DMS114 treated with DMSO at 0.1 percent for 48 hours (cell line): ENCODE data around the gene DQX1.
"Not testable (repeated sequence)": the region's sequence is repeated elsewhere in the genome, so short reads cannot be mapped to it uniquely, and the experiment has no call there.

Experiments used
- DNase-seq: peaks from one replicate; lab custom pipeline; 2025; ENCODE audit not compliant: unreplicated experiment; lab: John Stamatoyannopoulos, UW

Gene DQX1

GRCh38 chr2:74525717-74526648, at the start of gene DQX1:
Gene DQX1, minus strand, starts transcription at chr2:74526231. Its CDS starts 502 bp downstream, at chr2:74525729.
- peak; percentile 66 for DNase-seq

GRCh38 chr2:74575320-74575719, 49.3 kb upstream of the DQX1 start:
- DNase-seq: no peak

DNA sequence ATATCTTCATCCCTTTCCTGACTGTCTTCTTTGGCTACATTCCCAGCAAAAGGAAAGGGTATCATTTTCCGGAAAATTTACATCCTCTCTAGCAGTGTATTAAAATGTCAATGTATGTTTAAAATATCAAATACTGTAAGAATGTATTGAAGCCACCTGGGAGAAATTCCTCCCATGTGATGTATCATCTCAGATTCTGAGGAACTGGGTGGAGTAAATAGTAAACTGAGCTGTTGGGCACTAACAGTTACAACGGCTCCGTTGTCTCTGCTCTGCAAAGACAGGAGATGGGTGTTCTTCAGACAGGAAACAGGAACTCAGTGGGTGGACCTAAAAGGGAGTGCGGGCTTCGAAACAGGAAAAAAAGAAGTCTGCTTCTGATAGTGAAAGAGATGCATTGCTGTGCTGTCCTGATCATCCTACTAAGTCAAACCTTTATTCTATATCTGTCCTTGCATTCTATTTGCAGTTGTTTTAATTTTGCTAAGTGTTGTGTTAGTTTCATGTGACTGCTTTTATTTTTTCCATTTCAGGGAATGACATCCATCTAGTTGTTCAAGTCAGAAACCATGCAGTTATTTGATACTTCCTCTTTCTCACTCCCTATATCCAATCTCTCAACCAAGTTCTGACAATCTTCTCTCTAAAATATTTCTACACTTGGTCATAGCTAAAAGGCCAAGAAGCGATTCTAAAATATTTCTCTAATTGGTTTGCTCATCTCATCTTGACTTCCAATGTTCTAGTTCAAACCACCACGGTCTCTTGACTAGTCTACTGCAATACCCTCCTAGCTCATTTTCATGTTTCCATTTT, 47.9 kb upstream of the DQX1 start:
- DNase-seq: no peak

DNA sequence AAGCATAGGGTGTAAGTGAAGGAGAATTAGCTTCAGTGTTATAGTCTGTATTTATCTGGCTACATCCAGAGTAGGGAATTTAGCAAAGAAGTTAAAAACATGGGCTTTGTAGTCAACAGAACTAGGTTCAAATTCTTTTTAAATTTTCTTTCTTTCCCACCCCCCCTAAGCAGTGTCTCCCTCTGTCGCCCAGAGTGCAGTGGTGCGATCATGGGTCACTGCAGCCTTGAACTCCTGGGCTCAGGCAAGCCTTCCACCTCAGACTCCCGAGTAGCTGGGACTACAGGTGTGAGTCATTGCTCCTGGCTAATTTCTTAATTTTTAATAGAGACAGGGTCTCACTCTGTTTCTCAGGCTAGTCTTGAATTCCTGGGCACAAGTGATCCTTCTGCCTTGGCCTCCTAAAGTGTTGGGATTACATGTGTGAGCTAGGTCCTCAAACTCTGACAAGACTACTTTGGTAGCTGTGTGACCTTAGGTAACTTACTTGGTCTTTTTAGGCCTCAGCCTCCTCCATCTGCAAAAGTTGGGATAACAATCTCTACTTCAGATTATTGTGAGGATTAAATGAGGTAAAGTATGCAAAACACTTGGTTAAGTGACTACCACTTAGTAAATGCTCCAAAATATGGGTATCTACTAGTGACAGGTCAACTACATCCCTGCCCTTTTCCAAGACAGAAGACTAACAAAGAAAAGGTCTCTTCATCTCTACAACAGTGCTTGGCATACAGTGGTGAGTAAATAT, 46.3 kb upstream of the DQX1 start:
- no peak for DNase-seq

GRCh38 chr2:74571058-74571457, 45.0 kb upstream of the DQX1 start:
- no peak for DNase-seq

DNA sequence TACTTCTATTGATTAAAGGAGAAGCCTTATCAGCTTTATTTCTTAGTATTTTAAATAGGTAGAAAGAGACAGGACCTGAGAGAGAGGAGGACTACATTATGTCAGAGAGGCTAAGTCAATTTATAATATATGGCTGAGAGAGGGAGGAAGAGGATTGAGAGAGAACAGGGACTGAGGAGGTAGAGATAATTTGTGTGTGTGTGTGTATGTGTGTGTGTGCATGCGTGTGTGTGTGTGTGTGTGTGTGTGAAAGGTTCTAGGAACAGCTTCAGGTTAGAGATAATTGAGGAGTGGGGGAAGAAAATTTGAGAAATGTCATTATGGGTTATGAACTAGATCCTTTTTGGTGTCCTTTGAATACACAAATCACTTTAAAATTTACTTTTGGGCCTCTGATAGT, 43.7 kb upstream of the DQX1 start:
- DNase-seq: no peak

- DNase-seq: no peak
Observed at GRCh38 chr2:74567881-74568280, 41.9 kb upstream of the DQX1 start.

DNA sequence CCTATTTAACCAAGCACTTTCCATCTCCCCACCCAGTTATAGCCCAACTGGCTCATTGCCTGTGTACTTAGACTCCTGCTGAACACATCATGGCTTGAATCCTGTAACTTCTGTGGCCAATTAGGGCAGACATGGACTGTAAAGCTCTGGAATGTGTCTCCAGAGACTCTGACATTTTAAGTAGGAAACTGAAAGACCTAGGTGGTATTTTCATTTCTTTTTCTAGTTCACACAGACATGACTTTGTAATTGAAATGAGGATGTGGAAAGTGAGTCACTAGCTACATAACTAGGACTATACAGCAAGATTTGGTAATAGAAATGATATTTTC, 40.7 kb upstream of the DQX1 start:
- no peak for DNase-seq

DNA sequence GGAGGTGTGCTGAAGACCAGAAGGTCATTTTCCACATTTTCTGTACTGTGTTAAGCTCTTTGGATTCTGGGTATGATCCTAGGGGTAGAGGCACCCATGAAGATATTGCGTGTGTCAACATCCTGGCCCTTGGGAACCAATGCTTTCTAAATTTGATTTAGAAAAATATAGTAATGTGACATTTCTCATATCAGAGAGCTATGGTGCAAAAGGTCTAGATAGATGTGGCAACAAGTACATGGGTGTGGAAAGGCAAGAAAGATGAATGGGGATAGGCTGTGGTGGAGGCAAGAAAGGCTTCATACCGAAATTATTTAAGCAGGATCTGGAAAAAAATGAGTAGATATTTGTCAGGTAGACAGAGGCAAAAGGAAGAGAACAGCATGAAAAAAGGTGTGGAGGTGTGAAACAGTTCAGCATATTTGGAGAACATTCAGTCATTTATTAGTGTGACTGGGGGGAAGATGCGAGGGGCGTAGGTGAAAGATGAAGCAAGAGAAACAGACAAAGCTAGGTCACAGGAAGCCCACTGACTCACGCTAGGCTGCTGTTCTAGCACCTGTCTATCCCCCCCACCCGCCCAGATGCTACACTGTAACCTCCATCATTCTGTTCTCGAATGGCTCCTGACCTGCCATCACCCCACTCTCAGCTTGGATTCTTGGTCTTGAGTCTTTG, 40.2 kb upstream of the DQX1 start:
- DNase-seq: no peak

- DNase-seq: no peak
Observed at GRCh38 chr2:74564222-74564621, 38.2 kb upstream of the DQX1 start.

DNA sequence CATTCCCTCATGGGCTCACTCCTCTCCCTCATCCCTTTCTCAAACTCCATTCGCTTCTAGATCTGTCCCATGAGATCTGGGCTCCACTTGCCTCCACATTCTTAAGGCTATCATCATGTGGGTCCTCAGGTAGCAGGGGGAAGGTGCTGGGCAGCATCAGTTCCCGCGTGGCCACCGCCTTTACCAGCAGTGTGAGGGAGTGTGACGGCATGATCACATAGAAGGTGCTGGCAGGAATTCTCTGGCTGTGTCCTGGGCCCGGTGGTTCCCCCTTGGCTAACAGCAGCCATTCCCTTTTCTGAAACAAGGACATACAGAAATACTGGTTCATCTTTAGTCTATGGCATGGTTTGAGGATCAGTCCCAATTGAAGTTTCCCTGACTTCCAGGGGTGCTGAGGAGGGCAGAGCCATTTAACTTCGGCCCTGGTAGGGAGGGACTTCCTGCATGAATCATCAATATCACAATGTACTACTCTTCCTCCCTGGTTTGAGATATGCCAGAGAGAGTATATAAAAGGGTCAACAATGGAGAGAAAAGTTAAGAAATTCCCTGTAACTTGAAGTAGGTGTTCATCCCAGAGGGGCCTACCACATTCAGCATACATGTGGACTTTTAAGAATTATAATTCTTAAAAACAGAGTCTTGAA, 36.2 kb upstream of the DQX1 start:
- DNase-seq: no peak

- DNase-seq: not testable (repeated sequence)
Observed at GRCh38 chr2:74561022-74561421, 35.0 kb upstream of the DQX1 start.

DNA sequence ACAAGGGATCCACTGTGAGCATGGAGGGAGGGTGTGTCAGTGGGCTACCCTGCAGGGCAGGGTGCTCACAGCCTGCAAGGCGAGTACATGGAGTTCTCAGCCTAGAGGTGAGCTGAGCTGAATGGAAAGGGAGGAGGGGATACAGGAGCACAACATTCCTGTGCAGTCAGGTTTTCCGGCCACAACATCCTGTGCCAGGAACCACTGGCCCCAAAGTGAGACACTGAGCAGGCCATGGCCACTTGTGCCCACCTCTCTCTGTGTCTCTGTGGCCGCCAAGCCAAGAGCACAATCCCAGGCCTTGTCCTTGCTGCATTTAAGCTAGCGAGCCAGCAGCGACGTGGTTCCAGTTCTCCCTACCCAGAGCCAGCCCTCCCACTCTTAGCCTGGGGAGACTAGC, 34.6 kb upstream of the DQX1 start:
- DNase-seq: no peak

DNA sequence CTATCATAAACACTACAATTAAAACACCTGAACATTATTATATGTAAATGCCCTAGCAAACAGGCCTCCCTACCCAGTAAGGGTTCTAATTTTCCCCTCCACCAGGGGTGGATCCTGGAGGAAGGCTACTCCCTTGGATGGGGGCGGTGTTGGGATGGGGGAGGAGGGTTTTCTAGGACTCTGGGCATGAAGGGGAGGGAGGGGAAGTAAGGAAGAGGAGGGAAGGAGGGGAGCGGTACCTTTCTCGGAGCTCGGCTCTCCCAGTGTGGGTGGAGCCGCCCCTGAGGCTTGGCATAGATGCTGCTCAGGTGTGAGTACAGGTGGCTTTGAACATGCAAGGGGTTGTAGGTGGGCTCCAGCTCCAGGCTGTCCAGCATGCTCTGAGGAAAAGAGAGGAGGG, 33.9 kb upstream of the DQX1 start:
- DNase-seq: no peak

GRCh38 chr2:74558284-74559230, 32.5 kb upstream of the DQX1 start:
- no peak for DNase-seq

DNA sequence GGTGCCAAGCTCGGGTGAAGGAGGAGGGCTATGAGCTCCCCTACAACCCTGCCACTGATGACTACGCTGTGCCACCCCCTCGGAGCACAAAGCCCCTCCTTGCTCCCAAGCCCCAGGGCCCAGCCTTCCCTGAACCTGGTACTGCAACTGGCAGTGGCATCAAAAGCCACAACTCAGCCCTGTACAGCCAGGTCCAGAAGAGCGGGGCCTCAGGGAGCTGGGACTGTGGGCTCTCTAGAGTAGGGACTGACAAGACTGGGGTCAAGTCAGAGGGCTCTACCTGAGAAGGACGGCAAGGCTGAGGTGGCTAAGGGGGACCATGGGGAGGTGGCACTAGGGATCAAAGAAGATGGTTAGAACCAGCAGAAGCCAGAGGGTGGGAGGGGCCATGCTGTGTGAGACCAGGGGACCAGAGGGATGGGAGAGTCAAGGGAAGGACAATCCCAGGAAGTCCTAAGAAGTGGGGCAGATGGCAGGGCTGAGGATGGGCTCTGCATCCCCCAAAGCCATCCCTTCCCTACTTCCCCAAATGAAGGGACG, 30.9 kb upstream of the DQX1 start:
- DNase-seq: no peak

GRCh38 chr2:74556159-74556558, 30.1 kb upstream of the DQX1 start:
- DNase-seq: no peak

DNA sequence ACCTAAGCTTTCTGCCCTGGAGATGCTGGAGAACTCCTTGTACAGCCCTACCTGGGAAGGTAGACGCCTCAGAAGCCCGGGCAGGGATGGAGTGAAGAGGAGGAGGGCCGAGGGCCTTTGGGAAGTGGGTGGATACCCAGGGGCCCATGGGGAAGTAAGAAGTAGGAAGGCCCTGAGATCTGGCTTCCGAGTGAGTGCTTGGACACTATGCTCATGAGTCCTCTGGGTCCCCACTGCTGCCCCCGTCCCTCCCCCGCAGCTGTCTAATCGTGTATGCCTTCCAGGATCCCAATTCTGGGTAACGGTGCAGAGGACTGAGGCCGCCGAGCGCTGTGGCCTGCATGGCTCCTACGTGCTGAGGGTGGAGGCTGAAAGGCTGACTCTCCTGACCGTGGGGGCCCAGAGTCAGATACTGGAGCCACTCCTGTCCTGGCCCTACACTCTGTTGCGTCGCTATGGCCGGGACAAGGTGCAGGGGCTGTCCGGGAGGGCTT, 29.6 kb upstream of the DQX1 start:
- DNase-seq: no peak
